22Rv1 (cell line): ENCODE results near the gene BIRC7.

ENCODE experiments used
- CTCF ChIP-seq: fragments of 450-650 bp; IDR thresholded peaks from 2 replicates; pipeline ENCODE4 v1.5.1; 2017; ENCODE audit warnings: mild to moderate bottlenecking
- ZFX ChIP-seq: fragments of 450-650 bp; IDR thresholded peaks from 2 replicates; pipeline ENCODE4 v1.6.1; 2017; ENCODE audit warnings: antibody characterized with exemption, borderline replicate concordance

GRCh38 chr20:63287697-63288580 lies 52.2 kb downstream of the BIRC7 start:
- TF ChIP-seq ZFX = no peak
- TF ChIP-seq CTCF = no peak
